HS-27A (cell line): ENCODE measurements around the gene LHPP.

ENCODE experiments used
- DNase-seq: peaks from one replicate; pipeline ENCODE4 v3.0.0-alpha.2; 2012; ENCODE audit warnings: low read depth, missing footprints

LHPP gene

GRCh38 chr10:124496620-124497019, 35.0 kb downstream of the LHPP start:
- DNase-seq = no peak

- no peak for DNase-seq
Measured at GRCh38 chr10:124497196-124497881, 35.7 kb downstream of the LHPP start.

- no peak for DNase-seq
Measured at GRCh38 chr10:124498056-124498455, 36.4 kb downstream of the LHPP start.

GRCh38 chr10:124500757-124501156, 39.1 kb downstream of the LHPP start:
- DNase-seq = no peak

- no peak for DNase-seq
Measured at GRCh38 chr10:124504711-124505110, 43.1 kb downstream of the LHPP start.

- DNase-seq = no peak
Measured at GRCh38 chr10:124505279-124505678, 43.7 kb downstream of the LHPP start.

- no peak for DNase-seq
Measured at GRCh38 chr10:124508070-124508667, 46.5 kb downstream of the LHPP start.

GRCh38 chr10:124508907-124509454, 47.4 kb downstream of the LHPP start:
- no peak for DNase-seq

- no peak for DNase-seq
Measured at GRCh38 chr10:124509880-124510632, 48.4 kb downstream of the LHPP start.

- no peak for DNase-seq
Measured at GRCh38 chr10:124510759-124511158, 49.1 kb downstream of the LHPP start.

- DNase-seq = no peak
Measured at GRCh38 chr10:124511205-124512039, 49.8 kb downstream of the LHPP start.

GRCh38 chr10:124512040-124512428, 50.4 kb downstream of the LHPP start:
- DNase-seq = no peak

GRCh38 chr10:124512600-124512999, 51.0 kb downstream of the LHPP start:
- DNase-seq = no peak

GRCh38 chr10:124515244-124515970, 53.8 kb downstream of the LHPP start:
- no peak for DNase-seq

- DNase-seq = no peak
Measured at GRCh38 chr10:124516181-124516580, 54.6 kb downstream of the LHPP start.

- no peak for DNase-seq
Measured at GRCh38 chr10:124516746-124517397, 55.2 kb downstream of the LHPP start.

- no peak for DNase-seq
Measured at GRCh38 chr10:124517461-124517860, 55.8 kb downstream of the LHPP start.

- no peak for DNase-seq
Measured at GRCh38 chr10:124517931-124518330, 56.3 kb downstream of the LHPP start.

- no peak for DNase-seq
Measured at GRCh38 chr10:124518366-124518765, 56.7 kb downstream of the LHPP start.

- no peak for DNase-seq
Measured at GRCh38 chr10:124520558-124521428, 59.2 kb downstream of the LHPP start.
